HL-60 (cell line): ENCODE measurements around the gene NPDC1.

Experiments used
- GABPA ChIP-seq: IDR thresholded peaks from 2 replicates; pipeline ENCODE4 v1.6.1; 2012; ENCODE audit warnings: low read depth
- POLR2AphosphoS5 ChIP-seq: IDR thresholded peaks from 2 replicates; pipeline ENCODE4 v1.6.1; 2012; ENCODE audit warnings: low read depth
- REST ChIP-seq: IDR thresholded peaks from 2 replicates; pipeline ENCODE4 v1.6.1; 2012; ENCODE audit warnings: low read depth; ENCODE audit not compliant: insufficient replicate concordance
- SPI1 ChIP-seq: IDR thresholded peaks from 2 replicates; pipeline ENCODE4 v1.6.1; 2012; ENCODE audit warnings: low read depth, mild to moderate bottlenecking, borderline replicate concordance
- TF ChIP-seq, protein P1 (sequence below): IDR thresholded peaks from one replicate; pipeline ENCODE4 v1.5.1; 2011; ENCODE audit warnings: low read length, control low read depth, inconsistent platforms; ENCODE audit not compliant: insufficient read depth

GRCh38 chr9:137007108-137007815, 38.7 kb downstream of the NPDC1 start:
- TF ChIP-seq, protein P1, sequence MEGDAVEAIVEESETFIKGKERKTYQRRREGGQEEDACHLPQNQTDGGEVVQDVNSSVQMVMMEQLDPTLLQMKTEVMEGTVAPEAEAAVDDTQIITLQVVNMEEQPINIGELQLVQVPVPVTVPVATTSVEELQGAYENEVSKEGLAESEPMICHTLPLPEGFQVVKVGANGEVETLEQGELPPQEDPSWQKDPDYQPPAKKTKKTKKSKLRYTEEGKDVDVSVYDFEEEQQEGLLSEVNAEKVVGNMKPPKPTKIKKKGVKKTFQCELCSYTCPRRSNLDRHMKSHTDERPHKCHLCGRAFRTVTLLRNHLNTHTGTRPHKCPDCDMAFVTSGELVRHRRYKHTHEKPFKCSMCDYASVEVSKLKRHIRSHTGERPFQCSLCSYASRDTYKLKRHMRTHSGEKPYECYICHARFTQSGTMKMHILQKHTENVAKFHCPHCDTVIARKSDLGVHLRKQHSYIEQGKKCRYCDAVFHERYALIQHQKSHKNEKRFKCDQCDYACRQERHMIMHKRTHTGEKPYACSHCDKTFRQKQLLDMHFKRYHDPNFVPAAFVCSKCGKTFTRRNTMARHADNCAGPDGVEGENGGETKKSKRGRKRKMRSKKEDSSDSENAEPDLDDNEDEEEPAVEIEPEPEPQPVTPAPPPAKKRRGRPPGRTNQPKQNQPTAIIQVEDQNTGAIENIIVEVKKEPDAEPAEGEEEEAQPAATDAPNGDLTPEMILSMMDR = no peak
- TF ChIP-seq POLR2AphosphoS5 = no peak
- TF ChIP-seq REST = no peak
- no peak for TF ChIP-seq SPI1
- no peak for TF ChIP-seq GABPA
